ENCODE measurements around the gene IDH3B.

IDH3B gene

GRCh38 chr20:2612073-2612472 lies 51.9 kb downstream of the IDH3B start:
- no peak for DNase-seq

GRCh38 chr20:2610941-2611720 lies 52.9 kb downstream of the IDH3B start:
- no peak for DNase-seq

- DNase-seq, result no peak
Measured at GRCh38 chr20:2610326-2610725, 53.7 kb downstream of the IDH3B start.

Measured in NCI-H446 treated with DMSO at 0.1 percent for 48 hours (cell line).